CD4-positive, alpha-beta T cell (primary cell): ENCODE results near the gene SORCS2. TPM values are rescaled to one million over a fixed set of nuclear protein-coding genes. Genes with fewer than 3 reads are reported as not detected.
A peak's percentile ranks its signal among the peaks of the same experiment; 100 is the strongest.

ENCODE experiments used
- ATAC-seq: fragments of 200-7000 bp; cut with Tn5 transposase; one replicate; pipeline ENCODE4 v1.10.0; 2022; ENCODE audit warnings: mild to moderate bottlenecking; ENCODE audit not compliant: poor library complexity
- CTCF ChIA-PET: fragments of 350-600 bp; sonication (Branson Sonifier 250); formaldehyde crosslinking; loops from one replicate; lab custom pipeline; 2021; ENCODE audit warnings: antibody characterized with exemption, inconsistent platforms; lab: Charles Lee
- POLR2A ChIA-PET: fragments of 350-600 bp; sonication (Branson Sonifier 250); formaldehyde crosslinking; loops from one replicate; lab custom pipeline; 2021; ENCODE audit warnings: antibody characterized with exemption, inconsistent platforms; lab: Charles Lee
- DNase-seq, 14 experiments: peaks; one replicate each; pipeline ENCODE4 v3.0.0-alpha.2; 2013 to 2020; ENCODE audit warnings: mixed read lengths in 2 of 14
- H3K27ac ChIP-seq, 2 donors: one replicate each; pipeline versions ENCODE4 v1.5.1 to v1.7.0; 2013; ENCODE audit warnings: low read length in 2 of 2, low read depth in 1 of 2, mild to moderate bottlenecking in 1 of 2
- H3K27me3 ChIP-seq, 2 experiments: 1 replicate in 1 of 2; 2 replicates in 1 of 2; pipeline versions ENCODE4 v1.6.1 to v1.7.0; 2013; ENCODE audit warnings: low read length in 2 of 2, control low read depth in 1 of 2, mild to moderate bottlenecking in 1 of 2, moderate library complexity in 1 of 2; ENCODE audit not compliant: insufficient read depth in 2 of 2, control insufficient read depth in 1 of 2
- H3K36me3 ChIP-seq: one replicate; pipeline ENCODE4 v1.6.1; 2013; ENCODE audit warnings: low read length, control low read depth; ENCODE audit not compliant: insufficient read depth
- H3K4me1 ChIP-seq: one replicate; pipeline ENCODE4 v1.6.1; 2013; ENCODE audit warnings: low read length, control low read depth; ENCODE audit not compliant: insufficient read depth
- H3K4me3 ChIP-seq: one replicate; pipeline ENCODE4 v1.5.1; 2013; ENCODE audit warnings: mild to moderate bottlenecking, low read length, moderate library complexity
- H3K9me3 ChIP-seq, 2 experiments: 1 replicate in 1 of 2; 2 replicates in 1 of 2; pipeline versions ENCODE4 v1.6.1 to v1.7.0; 2013; ENCODE audit warnings: low read length in 2 of 2, mild to moderate bottlenecking in 2 of 2, control low read depth in 1 of 2, moderate library complexity in 1 of 2; ENCODE audit not compliant: control insufficient read depth in 1 of 2, insufficient read depth in 1 of 2
- H3K27ac Mint-ChIP-seq: one replicate; pipeline ENCODE4 v1.8.0; 2020; ENCODE audit warnings: mixed read lengths
- H3K27me3 Mint-ChIP-seq: one replicate; pipeline ENCODE4 v1.8.0; 2021; ENCODE audit warnings: mixed read lengths
- H3K36me3 Mint-ChIP-seq: one replicate; pipeline ENCODE4 v1.8.0; 2021; ENCODE audit warnings: low read depth, mixed read lengths
- H3K4me1 Mint-ChIP-seq: one replicate; pipeline ENCODE4 v1.8.0; 2021; ENCODE audit warnings: low read depth, mixed read lengths
- H3K4me3 Mint-ChIP-seq: one replicate; pipeline ENCODE4 v1.8.0; 2020; ENCODE audit warnings: mild to moderate bottlenecking, mixed read lengths
- H3K9me3 Mint-ChIP-seq: one replicate; pipeline ENCODE4 v1.8.0; 2020; ENCODE audit warnings: mixed read lengths
- intact Hi-C, 2 experiments: fragments of 100-400 bp; cut with DNase I in 1 of 2; cut with micrococcal nuclease in 1 of 2; formaldehyde crosslinking; loops; one replicate each; pipeline versions ENCODE4 v1.15.1 to v1.9.0; 2023 to 2025; cut with DNase I, micrococcal nuclease
- total RNA-seq, 174 experiments: library from RNA in 2 of 174; stranded (reverse) in 2 of 174; gene quantifications; one replicate each; pipeline ENCODE4 v1.2.3 and lab custom pipeline; 2021 to 2026
- TF ChIP-seq, protein P1 (sequence below): fragments of 200-600 bp; IDR thresholded peaks from one replicate; pipeline ENCODE4 v1.8.0; 2022; ENCODE audit warnings: antibody characterized with exemption, mild to moderate bottlenecking

Gene SORCS2
- total RNA-seq, 2 experiments from 2014 or later = not detected

DNA sequence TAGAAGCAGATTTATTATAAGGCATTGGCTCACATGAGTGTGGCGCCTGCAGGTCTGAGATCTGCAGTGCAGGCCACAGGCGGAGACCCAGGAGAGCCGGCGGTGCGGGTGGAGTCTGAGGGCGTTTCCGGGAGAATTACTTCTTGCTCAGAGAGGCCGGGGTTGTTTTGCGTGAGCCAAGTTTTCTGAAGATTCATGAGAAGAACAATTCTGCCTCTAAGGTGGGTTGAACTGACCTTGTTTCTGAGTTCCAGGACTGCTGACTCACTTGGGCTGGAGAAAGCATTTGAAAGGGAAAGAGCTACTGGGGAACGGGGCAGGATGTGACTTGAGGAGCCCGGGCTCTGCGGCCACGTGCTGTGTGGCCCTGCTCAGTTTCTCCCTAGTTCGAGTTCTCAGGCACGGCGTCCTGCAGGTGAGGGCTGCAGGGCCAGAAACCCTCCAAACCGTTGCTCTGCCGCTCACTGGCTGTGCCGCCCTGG, 36.7 kb upstream of the SORCS2 start:
- Histone ChIP-seq H3K27me3 (peaks cover 2 to 6% of the 10 kb centered on the region in 2 experiments), H3K9me3 (peaks cover 0 to 2% of the 10 kb centered on the region in 2 experiments), H3K27ac (no peak overlapping the region), H3K4me3 (no peak overlapping the region), H3K4me1 (no peaks in the 10 kb centered on the region), H3K36me3 (no peaks in the 10 kb centered on the region)
- H3K36me3 Mint-ChIP-seq = no peaks in the 10 kb centered on the region
- no peaks in the 10 kb centered on the region for H3K4me1 Mint-ChIP-seq
- no peak for DNase-seq
- ChIA-PET POLR2A (no interaction called here), CTCF (no interaction called here)
- intact Hi-C loops = no loop called here
- no peak overlapping the region for H3K4me3 Mint-ChIP-seq
- ATAC-seq = no peak
- H3K27ac Mint-ChIP-seq = no peak overlapping the region
- TF ChIP-seq, protein P1, sequence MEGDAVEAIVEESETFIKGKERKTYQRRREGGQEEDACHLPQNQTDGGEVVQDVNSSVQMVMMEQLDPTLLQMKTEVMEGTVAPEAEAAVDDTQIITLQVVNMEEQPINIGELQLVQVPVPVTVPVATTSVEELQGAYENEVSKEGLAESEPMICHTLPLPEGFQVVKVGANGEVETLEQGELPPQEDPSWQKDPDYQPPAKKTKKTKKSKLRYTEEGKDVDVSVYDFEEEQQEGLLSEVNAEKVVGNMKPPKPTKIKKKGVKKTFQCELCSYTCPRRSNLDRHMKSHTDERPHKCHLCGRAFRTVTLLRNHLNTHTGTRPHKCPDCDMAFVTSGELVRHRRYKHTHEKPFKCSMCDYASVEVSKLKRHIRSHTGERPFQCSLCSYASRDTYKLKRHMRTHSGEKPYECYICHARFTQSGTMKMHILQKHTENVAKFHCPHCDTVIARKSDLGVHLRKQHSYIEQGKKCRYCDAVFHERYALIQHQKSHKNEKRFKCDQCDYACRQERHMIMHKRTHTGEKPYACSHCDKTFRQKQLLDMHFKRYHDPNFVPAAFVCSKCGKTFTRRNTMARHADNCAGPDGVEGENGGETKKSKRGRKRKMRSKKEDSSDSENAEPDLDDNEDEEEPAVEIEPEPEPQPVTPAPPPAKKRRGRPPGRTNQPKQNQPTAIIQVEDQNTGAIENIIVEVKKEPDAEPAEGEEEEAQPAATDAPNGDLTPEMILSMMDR = no peak
- H3K9me3 Mint-ChIP-seq = no peaks in the 10 kb centered on the region
- peaks cover 26% of the 10 kb centered on the region for H3K27me3 Mint-ChIP-seq

DNA sequence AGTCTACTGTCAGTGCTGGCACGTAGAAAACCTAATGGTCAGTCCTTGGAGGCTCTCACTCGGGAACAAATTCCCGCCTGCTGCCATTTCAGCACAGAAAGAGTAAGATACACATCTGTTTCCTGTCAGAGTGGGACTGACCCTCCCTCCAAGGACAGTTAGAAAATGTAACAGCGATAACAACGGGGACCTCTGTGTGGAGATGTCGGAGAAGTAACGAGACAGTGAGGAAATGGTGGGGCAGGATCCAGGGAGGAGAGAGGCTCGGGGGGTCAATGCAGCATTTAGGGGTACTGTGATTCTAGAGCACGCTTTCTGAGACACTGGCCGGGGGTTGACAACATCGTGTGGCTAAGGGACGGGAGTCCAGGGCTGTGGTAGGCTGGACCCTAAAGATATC, 36.0 kb upstream of the SORCS2 start:
- TF ChIP-seq, protein P1 = no peak
- Histone ChIP-seq H3K4me1 (no peaks in the 10 kb centered on the region), H3K27me3 (peaks cover 2 to 6% of the 10 kb centered on the region in 2 experiments), H3K9me3 (no peaks in the 10 kb centered on the region), H3K4me3 (no peak overlapping the region), H3K27ac (no peak overlapping the region), H3K36me3 (no peaks in the 10 kb centered on the region)
- no peak overlapping the region for H3K27ac Mint-ChIP-seq
- ATAC-seq (no peak), DNase-seq (no peak)
- no peaks in the 10 kb centered on the region for H3K4me1 Mint-ChIP-seq
- POLR2A ChIA-PET = no interaction called here
- no peak overlapping the region for H3K4me3 Mint-ChIP-seq
- CTCF ChIA-PET = no interaction called here
- intact Hi-C loops = no loop called here
- peaks cover 26% of the 10 kb centered on the region for H3K27me3 Mint-ChIP-seq
- H3K36me3 Mint-ChIP-seq = no peaks in the 10 kb centered on the region
- H3K9me3 Mint-ChIP-seq = no peaks in the 10 kb centered on the region

DNA sequence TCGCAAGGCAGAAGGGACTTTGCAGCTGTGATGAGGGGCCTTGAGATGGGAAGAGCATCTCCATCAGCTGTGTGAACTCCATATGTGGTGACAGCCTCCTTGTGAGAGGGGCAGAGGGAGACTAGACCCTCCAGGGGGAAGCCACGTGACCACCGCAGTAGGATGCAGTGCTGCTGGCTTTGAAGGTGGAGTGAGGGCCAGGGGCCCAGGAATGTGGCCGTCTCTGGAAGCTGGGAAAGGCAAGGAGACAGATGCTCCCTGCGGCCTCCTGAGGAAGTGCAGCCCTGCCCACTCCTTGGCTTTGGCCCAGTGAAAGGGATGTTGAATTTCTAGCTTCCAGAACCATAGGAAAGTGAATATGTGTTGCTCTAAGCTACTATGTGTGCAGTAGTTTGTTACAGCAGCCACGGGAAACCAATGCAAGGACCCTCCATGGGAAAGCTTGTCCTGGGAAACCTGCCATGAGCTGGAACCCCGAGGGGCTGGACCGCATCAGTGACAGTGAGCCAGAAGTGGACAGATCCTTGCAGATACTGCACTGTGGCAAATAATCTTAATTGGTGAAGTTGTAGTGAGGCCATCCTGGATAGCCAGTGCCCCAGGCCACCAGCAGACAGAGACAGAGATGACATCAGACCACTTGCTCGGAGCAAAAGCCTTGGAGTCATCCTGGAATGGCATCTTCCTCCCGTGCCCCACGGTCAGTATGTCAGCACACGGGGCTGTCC, 35.4 kb upstream of the SORCS2 start:
- TF ChIP-seq, protein P1 = no peak
- ChIA-PET CTCF (no interaction called here), POLR2A (no interaction called here)
- Histone ChIP-seq H3K4me1 (no peaks in the 10 kb centered on the region), H3K27me3 (peaks cover 0 to 6% of the 10 kb centered on the region in 2 experiments), H3K9me3 (no peaks in the 10 kb centered on the region), H3K4me3 (no peak overlapping the region), H3K27ac (no peak overlapping the region), H3K36me3 (no peaks in the 10 kb centered on the region)
- intact Hi-C loops = no loop called here
- Mint-ChIP-seq H3K27ac (no peak overlapping the region), H3K27me3 (peaks cover 26% of the 10 kb centered on the region), H3K36me3 (no peaks in the 10 kb centered on the region), H3K9me3 (no peaks in the 10 kb centered on the region), H3K4me3 (no peak overlapping the region), H3K4me1 (no peaks in the 10 kb centered on the region)
- peak in 1 of 14 experiments; percentile 4 for DNase-seq
- no peak for ATAC-seq
